GM23338 (cell line): Measurements from ENCODE around the gene SH3D21. TPM values are rescaled to one million over a fixed set of nuclear protein-coding genes. Genes with fewer than 3 reads are reported as not detected.

Experiments
- ATAC-seq: fragments of 200-7000 bp; cut with Tn5 transposase; 3 replicates; pipeline ENCODE4 v1.9.1; 2020
- DNase-seq: peaks from one replicate; pipeline ENCODE4 v3.0.0-alpha.2; 2015; ENCODE audit warnings: low spot score
- H2AFZ ChIP-seq: fragments of 200-600 bp; sonication (generic); 2 replicates; pipeline ENCODE4 v1.8.0; 2016; ENCODE audit warnings: antibody characterized with exemption, mild to moderate bottlenecking, moderate library complexity
- H3F3A ChIP-seq: fragments of 200-600 bp; sonication (generic); replicated peaks from 2 replicates; pipeline ENCODE4 v1.8.0; 2017; ENCODE audit warnings: antibody characterized with exemption, mixed run types, low read depth
- H3K27ac ChIP-seq: fragments of 200-600 bp; sonication (generic); 2 replicates; pipeline ENCODE4 v1.6.1; 2016; ENCODE audit warnings: low read depth
- H3K27me3 ChIP-seq: fragments of 200-600 bp; sonication (generic); 2 replicates; pipeline ENCODE4 v1.8.0; 2016; ENCODE audit warnings: mild to moderate bottlenecking, mixed run types, moderate library complexity; ENCODE audit not compliant: insufficient read depth
- H3K36me3 ChIP-seq: fragments of 200-600 bp; sonication (generic); 2 replicates; pipeline ENCODE4 v1.8.0; 2016; ENCODE audit warnings: mild to moderate bottlenecking; ENCODE audit not compliant: insufficient read depth
- H3K4me1 ChIP-seq: fragments of 200-600 bp; sonication (generic); 2 replicates; pipeline ENCODE4 v1.8.0; 2016; ENCODE audit warnings: mild to moderate bottlenecking, moderate library complexity; ENCODE audit not compliant: insufficient read depth
- H3K4me2 ChIP-seq: fragments of 200-600 bp; sonication (generic); 2 replicates; pipeline ENCODE4 v1.7.1; 2017; ENCODE audit warnings: mixed run types
- H3K4me3 ChIP-seq: fragments of 200-600 bp; sonication (generic); 2 replicates; pipeline ENCODE4 v1.6.1; 2016; ENCODE audit warnings: mixed run types
- H3K79me2 ChIP-seq: fragments of 200-600 bp; sonication (generic); replicated peaks from 2 replicates; pipeline ENCODE4 v1.8.0; 2017; ENCODE audit warnings: mild to moderate bottlenecking; ENCODE audit not compliant: insufficient read depth
- H3K9me2 ChIP-seq: fragments of 200-600 bp; sonication (generic); 2 replicates; pipeline ENCODE4 v1.8.0; 2017; ENCODE audit not compliant: insufficient read depth
- H4K20me1 ChIP-seq: fragments of 200-600 bp; sonication (generic); replicated peaks from 2 replicates; pipeline ENCODE4 v1.8.0; 2017; ENCODE audit warnings: mild to moderate bottlenecking; ENCODE audit not compliant: insufficient read depth
- H3K27ac Mint-ChIP-seq: 2 replicates; pipeline ENCODE4 v1.8.0; 2020; ENCODE audit warnings: inconsistent platforms, mild to moderate bottlenecking, moderate library complexity, mixed read lengths
- H3K27me3 Mint-ChIP-seq: 3 replicates; pipeline ENCODE4 v1.8.0; 2022; ENCODE audit warnings: low read depth, mild to moderate bottlenecking, moderate library complexity, mixed read lengths, inconsistent platforms; ENCODE audit not compliant: insufficient read depth, poor library complexity
- H3K36me3 Mint-ChIP-seq: 3 replicates; pipeline ENCODE4 v1.8.0; 2021; ENCODE audit warnings: low read depth, mild to moderate bottlenecking, inconsistent platforms, moderate library complexity, mixed read lengths
- H3K4me1 Mint-ChIP-seq: 3 replicates; pipeline ENCODE4 v1.8.0; 2020; ENCODE audit warnings: mild to moderate bottlenecking, inconsistent platforms, mixed read lengths
- H3K4me3 Mint-ChIP-seq: 3 replicates; pipeline ENCODE4 v1.8.0; 2021; ENCODE audit warnings: moderate library complexity, mild to moderate bottlenecking, inconsistent platforms, mixed read lengths
- H3K9me3 Mint-ChIP-seq: 3 replicates; pipeline ENCODE4 v1.8.0; 2020; ENCODE audit warnings: moderate library complexity, mild to moderate bottlenecking, inconsistent platforms, mixed read lengths
- ETS1 ChIP-seq: IDR thresholded peaks from 2 replicates; pipeline ENCODE4 v1.6.1; 2016; ENCODE audit warnings: antibody characterized with exemption
- EZH2 ChIP-seq: fragments of 200-600 bp; sonication (generic); IDR thresholded peaks from one replicate; pipeline ENCODE4 v1.8.0; 2017; ENCODE audit warnings: antibody characterized with exemption, mild to moderate bottlenecking, low read depth; ENCODE audit not compliant: unreplicated experiment
- POLR2AphosphoS5 ChIP-seq: IDR thresholded peaks from 2 replicates; pipeline ENCODE4 v1.6.1; 2016; ENCODE audit warnings: antibody characterized with exemption, low read depth
- ZNF114 ChIP-seq: fragments of 250-450 bp; sonication (Bioruptor Pico); IDR thresholded peaks from 2 replicates; pipeline ENCODE4 v1.5.0; 2020; ENCODE audit warnings: mild to moderate bottlenecking, moderate library complexity
- ZNF331 ChIP-seq: fragments of 250-450 bp; sonication (Bioruptor Pico); IDR thresholded peaks from 2 replicates; pipeline ENCODE4 v1.5.0; 2020; ENCODE audit warnings: low read depth, mild to moderate bottlenecking, moderate library complexity
- polyA plus RNA-seq: library from polyadenylated mRNA; unstranded; fragments of >200 nt; fragmentation: Nextera tagmentation; extraction: Ambion mirVana; gene quantifications from 2 replicates; pipeline ENCODE4 v1.2.1, GENCODE V29; 2016
- total RNA-seq: library from RNA; depleted of rRNA; stranded (reverse); fragments of >200 nt; shearing (Covaris generic); gene quantifications from 2 replicates; pipeline ENCODE4 v1.2.3, GENCODE V29; 2014
- TF ChIP-seq, protein P1 (sequence below): IDR thresholded peaks from one replicate; pipeline ENCODE4 v1.6.1; 2018; ENCODE audit warnings: antibody characterized with exemption; ENCODE audit not compliant: unreplicated experiment

Gene SH3D21
- total and polyA plus RNA-seq, 2 experiments from 2014 or later = 3.7 to 6.3 TPM

- no peak overlapping the region for H2AFZ ChIP-seq
- no peaks in the 10 kb centered on the region for H4K20me1 ChIP-seq
- DNase-seq (peak; percentile 71), ATAC-seq (peak; percentile 17)
- peaks cover 15% of the 10 kb centered on the region for H3K4me1 Mint-ChIP-seq
- H3K9me2 ChIP-seq = no peaks in the 10 kb centered on the region; the same call in 1 of the 2 replicates
- peaks cover 18% of the 10 kb centered on the region for H3K4me1 ChIP-seq
- H3K36me3 ChIP-seq = no peaks in the 10 kb centered on the region
- no peaks in the 10 kb centered on the region for H3K79me2 ChIP-seq
- peaks cover 22% of the 10 kb centered on the region for H3F3A ChIP-seq
- H3K27ac Mint-ChIP-seq = no peak overlapping the region
- no peak overlapping the region for H3K27ac ChIP-seq
- H3K27me3 ChIP-seq = peaks cover 47% of the 10 kb centered on the region
- peak overlapping the region; percentile 80 for H3K4me3 Mint-ChIP-seq
- peaks cover 32% of the 10 kb centered on the region for H3K27me3 Mint-ChIP-seq
- H3K36me3 Mint-ChIP-seq = peaks cover 3% of the 10 kb centered on the region
- no peaks in the 10 kb centered on the region for H3K9me3 Mint-ChIP-seq
- H3K4me3 ChIP-seq = peak overlapping the region; percentile 88
- TF ChIP-seq POLR2AphosphoS5 = 0 out of 2 replicates have a peak, but pooled peaks have one; percentile 35
- TF ChIP-seq, protein P1, sequence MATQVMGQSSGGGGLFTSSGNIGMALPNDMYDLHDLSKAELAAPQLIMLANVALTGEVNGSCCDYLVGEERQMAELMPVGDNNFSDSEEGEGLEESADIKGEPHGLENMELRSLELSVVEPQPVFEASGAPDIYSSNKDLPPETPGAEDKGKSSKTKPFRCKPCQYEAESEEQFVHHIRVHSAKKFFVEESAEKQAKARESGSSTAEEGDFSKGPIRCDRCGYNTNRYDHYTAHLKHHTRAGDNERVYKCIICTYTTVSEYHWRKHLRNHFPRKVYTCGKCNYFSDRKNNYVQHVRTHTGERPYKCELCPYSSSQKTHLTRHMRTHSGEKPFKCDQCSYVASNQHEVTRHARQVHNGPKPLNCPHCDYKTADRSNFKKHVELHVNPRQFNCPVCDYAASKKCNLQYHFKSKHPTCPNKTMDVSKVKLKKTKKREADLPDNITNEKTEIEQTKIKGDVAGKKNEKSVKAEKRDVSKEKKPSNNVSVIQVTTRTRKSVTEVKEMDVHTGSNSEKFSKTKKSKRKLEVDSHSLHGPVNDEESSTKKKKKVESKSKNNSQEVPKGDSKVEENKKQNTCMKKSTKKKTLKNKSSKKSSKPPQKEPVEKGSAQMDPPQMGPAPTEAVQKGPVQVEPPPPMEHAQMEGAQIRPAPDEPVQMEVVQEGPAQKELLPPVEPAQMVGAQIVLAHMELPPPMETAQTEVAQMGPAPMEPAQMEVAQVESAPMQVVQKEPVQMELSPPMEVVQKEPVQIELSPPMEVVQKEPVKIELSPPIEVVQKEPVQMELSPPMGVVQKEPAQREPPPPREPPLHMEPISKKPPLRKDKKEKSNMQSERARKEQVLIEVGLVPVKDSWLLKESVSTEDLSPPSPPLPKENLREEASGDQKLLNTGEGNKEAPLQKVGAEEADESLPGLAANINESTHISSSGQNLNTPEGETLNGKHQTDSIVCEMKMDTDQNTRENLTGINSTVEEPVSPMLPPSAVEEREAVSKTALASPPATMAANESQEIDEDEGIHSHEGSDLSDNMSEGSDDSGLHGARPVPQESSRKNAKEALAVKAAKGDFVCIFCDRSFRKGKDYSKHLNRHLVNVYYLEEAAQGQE = no peak
- H3K4me2 ChIP-seq = peak overlapping the region; percentile 94
These were observed 16.8 kb downstream of the SH3D21 start for GRCh38 chr1:36322786-36323635.

GRCh38 chr1:36323636-36324352, 17.6 kb downstream of the SH3D21 start, which contains the start of gene EVA1B:
Gene EVA1B (minus strand): TSS chr1:36323645. CDS start chr1:36323037, 608 bp downstream.
- Histone ChIP-seq H2AFZ (peak within 1 kb of the TSS; percentile 78; the same call in 1 of the 2 replicates), H3K36me3 (no peaks in the 10 kb centered on the region), H3K27ac (no peak within 1 kb of the TSS), H3K4me3 (peak within 1 kb of the TSS; percentile 88), H3K4me2 (peak within 1 kb of the TSS; percentile 94), H3F3A (peaks cover 22% of the 10 kb centered on the region), H3K9me2 (no peaks in the 10 kb centered on the region; the same call in 1 of the 2 replicates), H4K20me1 (no peaks in the 10 kb centered on the region), H3K79me2 (no peaks in the 10 kb centered on the region), H3K4me1 (peaks cover 18% of the 10 kb centered on the region), H3K27me3 (peaks cover 47% of the 10 kb centered on the region)
- Mint-ChIP-seq H3K4me1 (peaks cover 15% of the 10 kb centered on the region), H3K9me3 (no peaks in the 10 kb centered on the region), H3K36me3 (peaks cover 3% of the 10 kb centered on the region), H3K27ac (no peak within 1 kb of the TSS), H3K27me3 (peaks cover 31% of the 10 kb centered on the region), H3K4me3 (peak within 1 kb of the TSS; percentile 80)
- peak; percentile 6 for ATAC-seq
- peak; percentile 76 for DNase-seq
- TF ChIP-seq ZNF331 = no peak
- no peak for TF ChIP-seq EZH2
- no peak for TF ChIP-seq ZNF114
- TF ChIP-seq, protein P1 = no peak
- no peak for TF ChIP-seq ETS1
